CD4-positive, alpha-beta T cell treated with Interleukin-12 subunit alpha and Interleukin-12 subunit beta, for 1 hour (primary cell): ENCODE data around the gene FRAS1.
"Not testable (repeated sequence)": the region's sequence is repeated elsewhere in the genome, so short reads cannot be mapped to it uniquely, and the experiment has no call there.

Experiments
- DNase-seq: peaks from one replicate; pipeline ENCODE4 v3.0.0-alpha.2; 2020

Gene FRAS1

GRCh38 chr4:78058591-78059523, 1.7 kb downstream of the FRAS1 start:
- no peak for DNase-seq

- DNase-seq: no peak
Observed at GRCh38 chr4:78059524-78059889, 2.4 kb downstream of the FRAS1 start.

GRCh38 chr4:78059938-78060337, 2.8 kb downstream of the FRAS1 start:
- no peak for DNase-seq

- no peak for DNase-seq
Observed at GRCh38 chr4:78061939-78062570, 4.9 kb downstream of the FRAS1 start.

GRCh38 chr4:78065508-78066192, 8.5 kb downstream of the FRAS1 start:
- DNase-seq: no peak

- DNase-seq: no peak
Observed at GRCh38 chr4:78068481-78068880, 11.4 kb downstream of the FRAS1 start.

- no peak for DNase-seq
Observed at GRCh38 chr4:78069319-78069718, 12.2 kb downstream of the FRAS1 start.

GRCh38 chr4:78069859-78070258, 12.7 kb downstream of the FRAS1 start:
- no peak for DNase-seq

- no peak for DNase-seq
Observed at GRCh38 chr4:78070731-78071282, 13.7 kb downstream of the FRAS1 start.

- no peak for DNase-seq
Observed at GRCh38 chr4:78074759-78075158, 17.6 kb downstream of the FRAS1 start.

- DNase-seq: no peak
Observed at GRCh38 chr4:78075986-78076385, 18.9 kb downstream of the FRAS1 start.

- DNase-seq: no peak
Observed at GRCh38 chr4:78078101-78078500, 21.0 kb downstream of the FRAS1 start.

GRCh38 chr4:78079726-78080430, 22.8 kb downstream of the FRAS1 start:
- DNase-seq: no peak

GRCh38 chr4:78081541-78081940, 24.4 kb downstream of the FRAS1 start:
- no peak for DNase-seq

GRCh38 chr4:78083035-78083434, 25.9 kb downstream of the FRAS1 start:
- DNase-seq: no peak

GRCh38 chr4:78091534-78091933, 34.4 kb downstream of the FRAS1 start:
- DNase-seq: no peak

- DNase-seq: not testable (repeated sequence)
Observed at GRCh38 chr4:78092350-78092749, 35.2 kb downstream of the FRAS1 start.

- DNase-seq: no peak
Observed at GRCh38 chr4:78092850-78093249, 35.7 kb downstream of the FRAS1 start.

- DNase-seq: no peak
Observed at GRCh38 chr4:78095081-78095480, 38.0 kb downstream of the FRAS1 start.

- no peak for DNase-seq
Observed at GRCh38 chr4:78099058-78099457, 41.9 kb downstream of the FRAS1 start.

- DNase-seq: no peak
Observed at GRCh38 chr4:78100060-78100459, 42.9 kb downstream of the FRAS1 start.

- no peak for DNase-seq
Observed at GRCh38 chr4:78119698-78120097, 62.6 kb downstream of the FRAS1 start.
